GM18511 (cell line): ENCODE results near the gene PRDM5.
"Not testable (repeated sequence)": the region's sequence is repeated elsewhere in the genome, so short reads cannot be mapped to it uniquely, and the experiment has no call there.

Experiments used
- ATAC-seq: cut with Tn5 transposase; IDR thresholded peaks from one replicate; pipeline ENCODE4 v1.9.1; 2021; ENCODE audit warnings: mild to moderate bottlenecking, moderate library complexity; ENCODE audit not compliant: unreplicated experiment

PRDM5 gene

DNA sequence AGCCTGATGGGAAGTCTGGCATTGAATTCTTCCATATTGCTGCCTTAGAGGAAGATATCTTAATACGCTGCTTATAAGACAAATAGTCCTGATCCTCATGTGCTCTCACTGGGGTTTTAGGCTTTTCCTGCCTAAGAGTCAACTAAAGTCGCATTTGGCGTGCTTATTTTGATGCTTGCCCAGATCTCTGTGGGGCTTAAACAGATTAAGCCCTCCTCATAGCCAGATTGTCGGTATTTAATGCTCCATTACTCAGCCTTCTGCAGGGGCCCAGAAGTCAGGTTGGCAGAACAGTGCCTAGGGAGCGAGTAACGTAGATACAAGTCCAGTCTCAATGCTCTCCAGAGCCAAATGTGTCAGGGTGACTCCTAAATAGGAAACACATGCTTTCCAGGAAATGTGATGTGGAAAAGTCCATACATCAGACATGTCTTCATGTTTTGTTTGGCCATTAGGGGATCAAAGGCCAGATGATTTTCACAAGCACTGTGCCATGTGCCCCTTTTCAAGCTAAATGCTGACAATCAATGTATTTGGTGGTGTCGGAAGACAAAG, 262.8 kb downstream of the PRDM5 start:
- ATAC-seq = no peak

DNA sequence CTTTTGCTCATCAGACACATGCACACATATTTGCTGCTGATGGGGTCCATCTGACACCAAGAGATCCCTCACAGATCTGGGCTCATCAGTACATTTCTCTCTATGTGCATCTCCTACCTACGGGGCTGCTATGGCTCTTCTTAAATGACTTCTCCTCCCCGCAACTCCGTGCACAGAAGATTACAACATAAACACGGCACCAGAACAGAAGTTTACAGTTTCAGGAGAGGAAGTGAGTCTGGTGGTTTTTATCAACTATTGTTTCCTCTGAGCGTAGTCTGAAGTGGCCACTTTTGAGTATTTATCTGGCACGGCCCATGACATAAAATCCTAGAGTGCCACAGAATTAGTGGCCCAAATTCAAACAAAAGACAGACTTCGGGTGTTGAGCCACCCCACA, 263.8 kb downstream of the PRDM5 start:
- no peak for ATAC-seq

DNA sequence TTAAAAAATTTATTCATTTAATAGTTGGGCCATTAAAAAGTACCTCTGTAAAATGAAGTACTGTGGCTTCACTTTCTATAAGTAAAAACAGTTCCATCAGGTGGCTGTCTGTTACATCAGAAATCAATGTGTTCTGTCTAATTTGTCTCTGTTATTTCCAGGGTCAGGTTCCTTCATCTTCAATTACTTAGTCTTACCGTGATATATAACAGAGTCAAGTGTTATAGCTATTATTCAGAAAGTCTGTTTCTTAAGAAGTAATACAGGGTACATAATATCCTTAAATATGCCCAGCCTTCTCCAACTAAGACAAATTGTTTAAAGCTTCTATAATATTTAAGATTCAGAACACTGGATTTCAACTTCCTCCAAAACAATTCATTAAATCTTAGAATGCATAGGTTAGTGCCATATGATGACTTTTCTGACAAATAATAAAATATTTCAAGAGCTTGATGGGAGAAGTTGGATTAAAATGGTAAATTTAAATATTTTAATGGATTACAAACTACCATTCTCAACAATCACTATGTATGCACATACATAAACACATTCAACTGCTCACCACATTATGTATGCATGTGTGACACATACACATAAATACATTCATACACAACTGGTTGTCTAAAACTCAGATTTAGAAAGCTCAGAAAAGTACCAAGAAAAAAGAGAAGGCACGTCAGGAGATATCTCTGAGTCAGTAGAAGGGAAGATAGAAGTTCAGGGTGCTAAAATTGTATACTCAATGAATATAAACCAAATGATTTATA, 268.5 kb downstream of the PRDM5 start:
- no peak for ATAC-seq

DNA sequence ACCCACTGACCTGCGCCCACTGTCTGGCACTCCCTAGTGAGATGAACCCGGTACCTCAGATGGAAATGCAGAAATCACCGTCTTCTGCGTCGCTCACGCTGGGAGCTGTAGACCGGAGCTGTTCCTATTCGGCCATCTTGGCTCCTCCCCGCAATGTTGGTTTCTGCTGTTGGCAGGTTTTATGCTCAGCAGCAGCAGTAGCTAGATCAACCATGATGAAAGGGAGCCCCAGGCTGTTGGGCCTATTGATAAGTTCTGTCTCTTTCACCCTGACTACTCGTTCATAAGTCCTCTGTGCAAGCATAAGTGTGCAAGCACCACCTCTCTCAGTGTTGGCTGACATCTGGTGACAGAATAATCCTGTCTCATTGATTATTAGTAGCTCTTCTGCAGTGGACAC, 274.2 kb downstream of the PRDM5 start:
- not testable (repeated sequence) for ATAC-seq
